SU-DHL-6 (cell line): ENCODE data around the gene UHRF1.

Source experiments
- EZH2phosphoT487 ChIP-seq: fragments of 200-600 bp; sonication (generic), shearing (Covaris generic); conservative IDR thresholded peaks from 2 replicates; pipeline ENCODE4 v1.6.1; 2018; ENCODE audit warnings: mild to moderate bottlenecking, antibody characterized with exemption, low read length, moderate library complexity, mixed read lengths
- TF ChIP-seq, protein P1 (sequence below): fragments of 200-600 bp; sonication (generic); IDR thresholded peaks from one replicate; pipeline ENCODE4 v1.5.1; 2017; ENCODE audit warnings: antibody characterized with exemption, mild to moderate bottlenecking, low read length, moderate library complexity; ENCODE audit not compliant: insufficient read depth, poor library complexity, severe bottlenecking

DNA sequence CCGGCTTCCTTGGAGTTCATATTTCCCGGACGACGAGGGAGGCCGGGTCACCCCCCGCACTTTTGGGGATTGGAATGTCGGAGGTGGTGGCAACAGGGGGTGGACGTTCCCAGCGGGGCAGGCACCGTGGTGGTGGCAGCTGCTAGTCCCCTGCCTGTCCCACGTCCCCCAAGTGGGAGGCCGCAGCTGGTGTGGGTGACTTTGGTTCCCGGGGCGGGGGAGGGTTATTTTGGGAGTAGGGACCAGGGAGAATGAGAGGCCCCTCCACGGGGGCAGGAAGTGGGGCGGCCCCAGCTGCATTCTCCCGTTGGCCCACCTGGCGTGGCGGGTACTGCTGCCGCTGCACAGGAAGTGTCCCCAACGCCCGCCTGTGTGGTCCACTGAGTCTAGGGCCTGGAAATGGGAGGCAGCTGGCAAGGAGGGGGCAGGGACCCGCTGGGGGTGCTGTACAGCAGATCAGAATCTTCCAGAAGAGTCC is 30.8 kb upstream of the UHRF1 start:
- TF ChIP-seq, protein P1, sequence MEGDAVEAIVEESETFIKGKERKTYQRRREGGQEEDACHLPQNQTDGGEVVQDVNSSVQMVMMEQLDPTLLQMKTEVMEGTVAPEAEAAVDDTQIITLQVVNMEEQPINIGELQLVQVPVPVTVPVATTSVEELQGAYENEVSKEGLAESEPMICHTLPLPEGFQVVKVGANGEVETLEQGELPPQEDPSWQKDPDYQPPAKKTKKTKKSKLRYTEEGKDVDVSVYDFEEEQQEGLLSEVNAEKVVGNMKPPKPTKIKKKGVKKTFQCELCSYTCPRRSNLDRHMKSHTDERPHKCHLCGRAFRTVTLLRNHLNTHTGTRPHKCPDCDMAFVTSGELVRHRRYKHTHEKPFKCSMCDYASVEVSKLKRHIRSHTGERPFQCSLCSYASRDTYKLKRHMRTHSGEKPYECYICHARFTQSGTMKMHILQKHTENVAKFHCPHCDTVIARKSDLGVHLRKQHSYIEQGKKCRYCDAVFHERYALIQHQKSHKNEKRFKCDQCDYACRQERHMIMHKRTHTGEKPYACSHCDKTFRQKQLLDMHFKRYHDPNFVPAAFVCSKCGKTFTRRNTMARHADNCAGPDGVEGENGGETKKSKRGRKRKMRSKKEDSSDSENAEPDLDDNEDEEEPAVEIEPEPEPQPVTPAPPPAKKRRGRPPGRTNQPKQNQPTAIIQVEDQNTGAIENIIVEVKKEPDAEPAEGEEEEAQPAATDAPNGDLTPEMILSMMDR: no peak
- no peak for TF ChIP-seq EZH2phosphoT487
